GM19397 (cell line): ENCODE data around the gene MTCP1.

ENCODE experiments used
- ATAC-seq: cut with Tn5 transposase; IDR thresholded peaks from one replicate; pipeline ENCODE4 v1.9.1; 2021; ENCODE audit warnings: mild to moderate bottlenecking, moderate library complexity; ENCODE audit not compliant: unreplicated experiment

The MTCP1 gene

GRCh38 chrX:155070975-155071693 lies at the start of gene MTCP1, which contains the start of the genes BRCC3 and CMC4:
Gene MTCP1 (minus strand): TSS chrX:155071136. CDS start chrX:155066010, 5,126 bp downstream.
Gene BRCC3 (plus strand): TSS chrX:155071508. CDS start chrX:155071528, 20 bp downstream.
Gene CMC4 (minus strand): TSS chrX:155071136. CDS start chrX:155064023, 7,113 bp downstream.
- peak; percentile 94 for ATAC-seq

- no peak for ATAC-seq
These were observed 44.4 kb upstream of the MTCP1 start for GRCh38 chrX:155115174-155115819.

GRCh38 chrX:155113097-155113496 lies 42.2 kb upstream of the MTCP1 start:
- no peak for ATAC-seq

DNA sequence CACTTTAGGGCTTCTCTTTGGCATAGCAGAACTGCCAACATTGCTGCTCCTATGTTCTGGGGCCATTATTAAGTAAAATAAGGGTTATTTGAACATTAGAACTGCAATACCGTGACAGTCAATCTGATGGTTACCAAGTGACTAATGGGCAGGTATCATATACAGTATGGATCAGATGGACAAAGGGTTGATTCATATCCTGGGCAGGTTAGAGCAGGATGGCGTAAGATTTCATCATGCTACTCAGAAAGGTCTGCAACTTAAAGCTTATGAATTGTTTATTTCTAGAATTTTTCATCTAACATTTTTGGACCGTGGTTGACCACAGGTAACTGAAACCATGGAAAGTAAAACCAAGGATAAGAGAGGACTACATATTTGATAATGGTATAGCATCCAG lies 41.2 kb upstream of the MTCP1 start:
- ATAC-seq = no peak

DNA sequence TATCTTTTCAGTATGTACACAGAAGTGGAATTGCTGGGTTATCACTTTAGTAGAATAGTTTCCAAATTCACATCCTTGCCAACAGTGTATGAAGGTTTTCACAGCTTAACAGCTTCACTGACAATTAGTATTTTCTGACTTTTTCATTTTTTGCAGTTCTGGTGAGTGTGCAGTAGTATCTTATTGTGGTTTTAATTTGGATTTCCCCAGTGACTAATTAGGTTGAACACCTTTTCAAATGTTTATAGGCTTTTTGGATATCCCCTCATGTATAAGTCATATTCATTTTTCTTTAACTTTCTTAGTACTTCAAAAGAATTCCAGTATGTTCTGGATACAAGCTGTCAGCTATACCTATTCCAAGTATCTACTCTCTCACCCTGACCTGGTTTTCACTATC lies 37.5 kb upstream of the MTCP1 start:
- ATAC-seq = no peak

DNA sequence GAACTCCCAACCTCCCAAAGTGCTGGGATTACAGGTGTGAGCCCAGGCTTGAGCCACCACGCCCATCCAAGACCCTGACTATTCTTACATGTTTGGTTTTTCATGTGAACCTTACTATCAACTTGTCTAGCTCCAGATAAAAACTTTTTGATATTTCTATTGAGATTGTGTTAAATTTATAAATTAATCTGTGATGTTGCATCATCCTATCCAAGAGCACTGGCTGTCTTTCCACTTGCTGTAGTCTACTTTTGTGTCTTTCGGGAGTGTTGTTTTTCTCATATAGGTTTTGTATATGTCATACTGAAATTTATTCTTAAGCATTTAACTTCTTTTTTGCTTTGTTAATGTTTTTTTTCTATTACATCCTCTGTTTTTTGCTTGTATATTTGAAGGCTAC lies 35.0 kb upstream of the MTCP1 start:
- ATAC-seq = no peak

DNA sequence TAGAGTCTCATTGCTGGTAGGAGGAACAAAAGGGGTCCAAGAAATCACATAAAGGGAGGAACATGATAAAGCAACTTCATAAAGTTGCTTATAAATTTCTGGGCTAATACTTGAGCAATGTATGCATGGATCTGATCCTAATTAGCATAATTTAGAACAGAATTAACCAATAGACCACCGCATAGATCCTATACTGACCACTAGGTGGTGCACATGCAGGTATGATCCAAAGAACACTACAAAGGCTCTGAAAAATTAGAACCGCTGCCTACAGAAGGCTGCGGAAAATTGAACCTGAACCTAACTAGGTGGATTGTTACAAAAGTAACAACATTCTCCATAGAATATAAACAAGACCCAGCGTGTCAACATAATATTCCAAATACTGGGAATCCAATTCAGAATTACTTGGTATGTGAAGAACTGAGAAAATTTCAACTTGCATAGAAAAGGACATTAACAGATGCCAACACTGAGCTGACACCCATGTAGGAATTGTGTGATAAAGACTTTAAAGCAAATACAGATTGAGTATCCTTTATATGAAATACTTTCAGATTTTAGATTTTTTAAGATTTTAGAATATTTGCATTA lies 23.6 kb upstream of the MTCP1 start:
- ATAC-seq = no peak

- no peak for ATAC-seq
These were observed 16.2 kb upstream of the MTCP1 start for GRCh38 chrX:155086961-155087735.

GRCh38 chrX:155086202-155086840 lies 15.4 kb upstream of the MTCP1 start:
- no peak for ATAC-seq

DNA sequence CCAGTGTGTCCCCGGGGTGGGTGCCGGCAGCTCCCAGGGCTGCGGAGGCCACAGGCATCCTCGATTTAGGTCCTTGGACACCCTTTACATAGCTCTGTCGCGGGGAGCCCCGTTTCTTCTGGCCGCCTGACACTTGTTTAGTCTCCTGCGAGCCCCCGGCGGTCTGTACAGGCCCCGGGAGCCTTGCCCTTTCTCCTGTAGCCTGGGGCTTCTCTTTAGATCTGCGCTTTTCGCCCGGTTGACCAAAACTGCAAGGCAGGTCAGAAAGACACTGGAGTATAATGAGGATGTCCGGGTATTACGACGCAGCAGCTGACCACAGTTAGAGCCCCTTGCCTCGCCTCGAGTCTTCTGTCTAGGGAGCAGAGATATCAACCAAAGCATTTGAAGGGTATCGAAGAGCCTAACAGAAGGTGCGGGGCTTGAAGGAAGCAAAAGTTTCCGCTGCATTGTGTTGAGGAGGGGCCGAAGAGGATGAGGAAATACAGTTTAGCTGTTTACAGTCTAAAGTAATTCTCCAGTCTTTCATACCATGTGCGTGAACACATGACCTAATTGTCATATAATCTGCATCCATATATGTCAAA lies 851 bp upstream of the MTCP1 start:
- ATAC-seq = no peak

GRCh38 chrX:155070663-155070974 lies 317 bp downstream of the MTCP1 start:
- ATAC-seq = peak; percentile 21

DNA sequence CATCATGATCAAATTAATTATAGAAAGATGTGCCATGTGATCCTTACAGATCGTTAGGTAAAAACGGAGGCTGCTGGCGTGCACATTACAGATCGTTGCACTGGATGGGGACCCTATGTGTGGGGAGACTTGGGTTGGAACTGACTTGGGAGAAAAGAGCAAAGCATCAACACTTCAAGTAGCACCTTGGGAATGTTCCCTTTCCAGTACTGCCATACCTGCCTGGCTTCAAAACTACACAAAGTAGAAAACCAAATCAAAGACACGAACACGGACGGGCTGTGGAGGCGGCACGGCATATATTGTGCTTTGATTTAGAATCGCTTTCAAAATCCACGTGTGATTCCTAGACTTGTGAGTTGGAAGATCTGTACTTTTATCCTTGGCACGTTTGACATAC lies 898 bp downstream of the MTCP1 start:
- no peak for ATAC-seq

- ATAC-seq = no peak
These were observed 1.5 kb downstream of the MTCP1 start for GRCh38 chrX:155069414-155069813.

- no peak for ATAC-seq
These were observed 2.8 kb downstream of the MTCP1 start for GRCh38 chrX:155068165-155068564.

DNA sequence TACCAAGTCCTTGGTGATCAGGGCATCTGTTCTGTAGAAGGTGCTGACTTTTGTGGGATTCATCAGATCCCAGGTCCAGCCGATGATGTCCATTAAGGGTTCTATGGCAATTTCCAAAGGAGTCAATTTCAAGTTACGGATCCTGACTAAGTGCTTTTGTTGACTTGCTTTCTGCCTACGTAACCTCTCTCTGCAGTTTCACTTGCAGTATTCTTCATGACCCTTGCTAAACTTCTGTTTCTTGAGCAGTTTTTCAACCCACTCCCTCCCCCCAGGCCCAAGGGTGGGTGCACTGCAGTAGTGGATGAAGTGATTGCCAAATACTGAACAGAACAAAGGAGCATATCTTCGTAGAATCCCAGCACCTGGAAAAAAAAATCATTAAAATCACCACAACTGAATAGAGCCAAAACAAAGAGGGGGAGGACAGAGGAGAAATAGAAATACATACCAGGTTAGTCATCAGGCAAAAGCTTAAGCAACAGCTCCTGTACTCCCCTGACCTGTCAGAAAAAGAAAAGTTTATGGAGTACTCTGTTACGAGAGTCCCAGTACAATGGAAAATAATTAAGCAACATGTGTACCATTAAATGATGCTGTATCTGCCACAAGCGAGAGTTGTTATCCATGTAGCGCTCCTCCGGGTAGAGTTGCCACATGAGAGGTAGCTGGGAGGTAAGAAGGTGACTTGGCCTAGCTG lies 5.8 kb downstream of the MTCP1 start:
- ATAC-seq = no peak

DNA sequence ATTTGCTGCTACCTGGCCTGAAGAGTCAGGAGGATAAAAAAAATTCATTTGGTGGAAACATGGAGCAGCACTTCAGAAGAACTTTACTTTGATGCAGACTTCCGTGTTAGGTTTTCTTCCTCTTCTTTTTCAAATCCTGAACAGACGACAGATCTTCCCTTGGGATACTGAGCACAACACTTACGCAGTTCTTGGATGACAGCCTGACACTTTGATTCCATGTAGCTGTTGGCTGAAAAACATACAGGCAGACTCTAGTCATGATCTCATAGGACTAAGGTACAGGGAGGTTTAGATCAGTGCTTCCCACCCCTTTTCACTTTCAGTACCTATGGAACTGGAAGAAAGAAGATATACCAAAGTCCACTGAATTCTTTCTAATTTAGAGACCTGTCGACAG lies 9.2 kb downstream of the MTCP1 start:
- no peak for ATAC-seq

DNA sequence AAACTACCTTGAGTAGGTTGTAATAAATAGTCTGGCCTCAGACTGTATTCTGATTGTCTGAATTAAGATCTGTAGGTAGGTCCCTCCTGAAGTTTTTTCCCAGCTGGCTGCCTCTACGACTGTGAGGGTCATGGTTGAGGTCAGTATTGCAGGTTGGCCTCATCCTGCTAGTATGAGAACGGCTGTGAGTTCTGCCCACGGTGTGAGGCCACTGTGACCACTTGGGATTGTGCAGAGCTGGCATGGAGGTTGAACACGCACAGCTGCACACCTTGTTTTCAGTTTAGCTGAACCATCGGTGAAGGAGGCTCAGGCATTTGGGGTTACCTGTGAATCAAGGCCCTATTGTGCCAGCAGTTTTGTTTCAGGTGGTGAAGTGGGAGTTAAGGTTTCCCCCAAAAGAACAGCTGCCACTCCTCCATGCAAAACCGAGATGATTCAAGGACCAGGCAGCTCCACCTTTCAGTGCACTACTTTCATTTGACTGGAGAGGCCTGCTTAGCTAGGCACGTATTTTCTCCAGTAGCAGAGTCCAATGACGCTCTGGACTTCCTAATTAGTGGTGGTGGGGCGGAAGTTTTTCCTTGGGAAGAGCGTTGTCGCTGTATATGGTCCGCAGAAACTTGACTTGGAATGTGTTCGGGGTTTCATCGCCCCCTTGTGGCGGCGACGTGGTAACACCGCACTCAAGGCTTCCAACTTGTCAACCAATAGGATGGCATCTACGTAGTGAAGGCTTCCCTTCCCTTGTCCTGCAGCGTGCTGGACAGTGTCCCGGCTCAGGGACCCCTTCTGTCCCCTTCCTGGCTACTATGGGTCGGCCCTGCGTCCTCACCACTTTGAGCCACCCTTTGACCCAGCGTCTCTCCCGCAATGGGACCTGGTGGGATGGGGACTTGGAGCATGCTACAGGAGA lies 13.8 kb downstream of the MTCP1 start:
- ATAC-seq = no peak

- ATAC-seq = no peak
These were observed 14.5 kb downstream of the MTCP1 start for GRCh38 chrX:155056471-155056870.

DNA sequence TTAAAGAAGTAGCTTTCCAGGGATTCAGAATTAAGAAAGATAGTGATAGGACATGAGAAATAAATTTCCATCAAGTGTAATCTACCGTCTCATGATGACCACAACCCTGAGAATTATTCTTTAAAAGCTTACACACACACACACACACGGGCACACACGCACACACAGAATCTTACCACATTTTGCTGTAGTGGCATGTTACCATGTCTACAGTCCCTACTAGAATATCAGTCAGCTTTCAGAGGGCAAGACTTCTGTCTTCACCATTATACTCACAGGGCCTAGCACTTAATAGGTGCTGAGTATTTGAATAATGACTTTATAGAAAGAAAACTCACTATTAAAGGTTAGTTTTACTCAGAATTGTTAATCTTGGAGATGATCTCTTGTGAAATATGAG lies 15.4 kb downstream of the MTCP1 start:
- ATAC-seq = no peak
